SK-N-SH (cell line): ENCODE results near the gene KBTBD4. TPM values are rescaled to one million over a fixed set of nuclear protein-coding genes. Genes with fewer than 3 reads are reported as not detected.
"Not testable (repeated sequence)": the region's sequence is repeated elsewhere in the genome, so short reads cannot be mapped to it uniquely, and the experiment has no call there.

Source experiments
- CTCF ChIA-PET: fragments of 300-600, 350-600 bp; formaldehyde crosslinking; extraction: SDS; loops from one replicate; lab custom pipeline; 2021; lab: Yijun Ruan, JAX
- POLR2A ChIA-PET: fragments of 350-600 bp; sonication (Branson Sonifier 250); formaldehyde crosslinking; extraction: SDS; loops from one replicate; lab custom pipeline; 2020; ENCODE audit warnings: antibody characterized with exemption, inconsistent platforms; lab: Yijun Ruan, JAX
- DNase-seq: peaks from one replicate; pipeline ENCODE4 v3.0.0; 2012
- H2AFZ ChIP-seq: fragments of 200-600 bp; sonication (generic); 2 replicates; pipeline ENCODE4 v1.8.1; 2016; ENCODE audit warnings: antibody characterized with exemption, mild to moderate bottlenecking, low read depth
- H3F3A ChIP-seq: fragments of 200-600 bp; sonication (generic); replicated peaks from 2 replicates; pipeline ENCODE3; 2016; ENCODE audit warnings: antibody characterized with exemption, mild to moderate bottlenecking; ENCODE audit not compliant: insufficient read depth
- H3K27ac ChIP-seq, 2 experiments: fragments of 200-500 bp in 1 of 2; fragments of 200-600 bp in 1 of 2; sonication (Bioruptor generic) in 1 of 2; sonication (generic), shearing (Covaris generic) in 1 of 2; 2 replicates each; pipeline versions ENCODE4 v1.5.1 to v1.6.1; 2014 to 2016; ENCODE audit warnings: low read depth in 2 of 2, inconsistent platforms in 1 of 2, low read length in 1 of 2, mild to moderate bottlenecking in 1 of 2, mixed read lengths in 1 of 2
- H3K27me3 ChIP-seq: fragments of 200-600 bp; sonication (generic), shearing (Covaris generic); 2 replicates; pipeline ENCODE4 v1.6.1; 2016; ENCODE audit warnings: mixed run types; ENCODE audit not compliant: insufficient read depth
- H3K36me3 ChIP-seq, 2 experiments: fragments of 200-500 bp in 1 of 2; fragments of 200-600 bp in 1 of 2; sonication (Bioruptor generic) in 1 of 2; sonication (generic) in 1 of 2; replicated peaks in 1 of 2; 2 replicates each; pipeline versions ENCODE3 to v1.5.1; 2014 to 2016; ENCODE audit warnings: low read length in 1 of 2, mild to moderate bottlenecking in 1 of 2; ENCODE audit not compliant: insufficient read depth in 2 of 2, control insufficient read depth in 1 of 2
- H3K4me1 ChIP-seq, 2 experiments: fragments of 200-500 bp in 1 of 2; fragments of 200-600 bp in 1 of 2; sonication (Bioruptor generic) in 1 of 2; sonication (generic), shearing (Covaris generic) in 1 of 2; 2 replicates each; pipeline versions ENCODE4 v1.5.1 to v1.6.1; 2014 to 2016; ENCODE audit warnings: low read depth in 1 of 2, low read length in 1 of 2, mixed run types in 1 of 2; ENCODE audit not compliant: insufficient read depth in 2 of 2, control insufficient read depth in 1 of 2
- H3K4me2 ChIP-seq: fragments of 200-600 bp; sonication (generic), shearing (Covaris generic); 2 replicates; pipeline ENCODE4 v1.6.1; 2017; ENCODE audit warnings: mixed run types
- H3K4me3 ChIP-seq, 2 experiments: fragments of 200-500 bp in 1 of 2; fragments of 200-600 bp in 1 of 2; sonication (Bioruptor generic) in 1 of 2; sonication (generic), shearing (Covaris generic) in 1 of 2; 2 replicates each; pipeline versions ENCODE4 v1.5.1 to v1.8.1; 2014 to 2016; ENCODE audit warnings: low read depth in 2 of 2, inconsistent platforms in 1 of 2, low read length in 1 of 2, mild to moderate bottlenecking in 1 of 2, mixed read lengths in 1 of 2, moderate library complexity in 1 of 2
- H3K79me2 ChIP-seq: fragments of 200-600 bp; sonication (generic); 2 replicates; pipeline ENCODE4 v1.8.1; 2017; ENCODE audit warnings: mild to moderate bottlenecking; ENCODE audit not compliant: insufficient read depth
- H3K9ac ChIP-seq: fragments of 200-600 bp; sonication (generic); 2 replicates; pipeline ENCODE4 v1.6.1; 2017; ENCODE audit warnings: mixed run types
- H3K9me2 ChIP-seq: fragments of 200-600 bp; sonication (generic); 2 replicates; pipeline ENCODE4 v1.6.1; 2017; ENCODE audit warnings: mixed run types
- H3K9me3 ChIP-seq: fragments of 200-600 bp; sonication (generic); 2 replicates; pipeline ENCODE4 v1.6.1; 2017; ENCODE audit warnings: mixed run types, mild to moderate bottlenecking, moderate library complexity
- H4K20me1 ChIP-seq: fragments of 200-600 bp; sonication (generic); 2 replicates; pipeline ENCODE4 v1.6.1; 2017; ENCODE audit warnings: mild to moderate bottlenecking, mixed run types; ENCODE audit not compliant: insufficient read depth
- EZH2phosphoT487 ChIP-seq: fragments of 200-600 bp; sonication (generic); IDR thresholded peaks from 2 replicates; pipeline ENCODE4 v1.6.1; 2017; ENCODE audit warnings: low read depth, mixed run types, mild to moderate bottlenecking, antibody characterized with exemption, moderate library complexity, borderline replicate concordance
- FOXM1 ChIP-seq: IDR thresholded peaks from 2 replicates; pipeline ENCODE4 v1.4.0; 2012; ENCODE audit warnings: low read depth, mild to moderate bottlenecking
- GATA2 ChIP-seq: sonication (generic); formaldehyde crosslinking; IDR thresholded peaks from 2 replicates; pipeline ENCODE4 v1.5.0; 2020; ENCODE audit warnings: mild to moderate bottlenecking, missing genetic modification reagents
- MXI1 ChIP-seq: IDR thresholded peaks from 2 replicates; pipeline ENCODE4 v1.6.1; 2012; ENCODE audit warnings: mild to moderate bottlenecking, low read depth, low read length, improper control_type of control experiment
- NFIC ChIP-seq: IDR thresholded peaks from 2 replicates; pipeline ENCODE4 v1.4.0; 2012; ENCODE audit warnings: borderline replicate concordance
- NRF1 ChIP-seq: IDR thresholded peaks from 2 replicates; pipeline ENCODE4 v1.6.1; 2012; ENCODE audit warnings: low read depth, mild to moderate bottlenecking, low read length
- RAD21 ChIP-seq: IDR thresholded peaks from 2 replicates; pipeline ENCODE4 v1.6.1; 2012; ENCODE audit warnings: mild to moderate bottlenecking, low read length
- RFX5 ChIP-seq: IDR thresholded peaks from 2 replicates; pipeline ENCODE4 v1.6.1; 2012; ENCODE audit warnings: mild to moderate bottlenecking, improper control_type of control experiment, low read length
- SIN3A ChIP-seq: IDR thresholded peaks from 2 replicates; pipeline ENCODE4 v1.6.1; 2012; ENCODE audit warnings: low read depth, mild to moderate bottlenecking, low read length, moderate library complexity, borderline replicate concordance
- SMC3 ChIP-seq: IDR thresholded peaks from 2 replicates; pipeline ENCODE4 v1.6.1; 2012; ENCODE audit warnings: low read depth, low read length, improper control_type of control experiment
- TAF1 ChIP-seq: IDR thresholded peaks from 2 replicates; pipeline ENCODE4 v1.6.1; 2012; ENCODE audit warnings: low read depth, mild to moderate bottlenecking, low read length, moderate library complexity, borderline replicate concordance
- TCF12 ChIP-seq: IDR thresholded peaks from 2 replicates; pipeline ENCODE4 v1.4.0; 2012
- YY1 ChIP-seq: IDR thresholded peaks from 2 replicates; pipeline ENCODE4 v1.4.0; 2012; ENCODE audit warnings: low read depth, mild to moderate bottlenecking
- WGBS: methylation state at CpG from one replicate; pipeline ENCODE4 v1.1.6; 2017; ENCODE audit warnings: low lambda C conversion rate; 5-methylcytosine and 5-hydroxymethylcytosine counted together
- polyA plus RNA-seq, 3 experiments: library from polyadenylated mRNA; depleted of rRNA; stranded (reverse); fragments of >200 nt; gene quantifications; 2 replicates each; pipeline ENCODE4 v1.2.3, GENCODE V29; 2012
- TF ChIP-seq, protein P1 (sequence below): fragments of 200-600 bp; sonication (generic); IDR thresholded peaks from 2 replicates; pipeline ENCODE4 v1.6.1; 2017; ENCODE audit warnings: antibody characterized with exemption, mild to moderate bottlenecking, moderate library complexity

Gene KBTBD4
- polyA plus RNA-seq, 1 of the 3 experiments (the other 2 are of a cell fraction): 16.8 TPM

DNA sequence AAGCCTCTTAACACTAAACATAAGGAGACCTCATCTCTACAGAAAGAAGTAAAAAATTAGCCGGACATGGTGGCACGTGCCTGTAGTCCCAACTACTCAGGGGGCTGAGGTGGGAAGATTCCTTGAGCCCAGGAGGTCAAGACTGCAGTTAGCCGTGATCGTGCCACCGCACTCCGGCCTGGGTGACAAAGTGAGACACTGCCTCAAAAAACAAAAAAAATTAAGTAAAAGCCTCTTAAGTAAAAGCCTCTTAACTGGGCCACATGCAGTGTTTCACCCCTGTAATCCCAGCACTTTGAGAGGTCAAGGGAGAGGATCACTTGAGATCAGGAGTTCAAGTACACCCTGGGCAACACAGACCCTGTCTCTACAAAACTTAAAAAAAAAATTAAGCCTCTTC, 51.6 kb downstream of the KBTBD4 start:
- Histone ChIP-seq H3K9me2 (no peaks in the 10 kb centered on the region), H3K4me1 (peaks cover 18 to 34% of the 10 kb centered on the region in 2 experiments), H4K20me1 (peaks cover 97% of the 10 kb centered on the region), H3K36me3 (peaks cover 0 to 23% of the 10 kb centered on the region in 2 experiments), H3K27me3 (no peaks in the 10 kb centered on the region), H3K9ac (no peak overlapping the region), H3F3A (peaks cover 29% of the 10 kb centered on the region), H3K4me3 (no peak overlapping the region), H2AFZ (no peak overlapping the region), H3K79me2 (peaks cover 100% of the 10 kb centered on the region), H3K4me2 (no peak overlapping the region), H3K27ac (no peak overlapping the region), H3K9me3 (no peaks in the 10 kb centered on the region)
- CTCF ChIA-PET: no interaction called here
- TF ChIP-seq NRF1 (no peak), NFIC (no peak), RFX5 (no peak), RAD21 (no peak), EZH2phosphoT487 (no peak), FOXM1 (no peak), TAF1 (no peak), GATA2 (no peak), TCF12 (no peak)
- DNase-seq: no peak
- POLR2A ChIA-PET: no interaction called here
- 96% methylated on average over 6 of the region's 6 CpGs for WGBS

DNA sequence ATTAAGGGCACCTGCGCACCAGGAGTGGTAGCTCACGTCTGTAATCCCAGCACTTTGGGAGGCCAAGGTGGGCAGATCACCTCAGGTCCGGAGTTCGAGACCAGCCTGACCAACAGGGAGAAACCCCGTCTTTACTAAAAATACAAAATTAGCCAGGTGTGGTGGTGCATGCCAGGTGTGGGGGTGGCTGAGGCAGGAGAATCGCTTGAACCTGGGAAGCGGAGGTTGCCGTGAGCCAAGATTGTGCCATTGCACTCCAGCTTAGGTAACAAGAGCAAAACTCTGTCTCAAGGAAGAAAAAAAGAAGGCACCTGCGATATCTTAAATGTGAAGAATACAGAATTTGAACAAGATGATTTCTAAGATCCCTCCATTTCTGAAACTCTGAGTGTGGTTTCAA, 52.7 kb downstream of the KBTBD4 start:
- not testable (repeated sequence) for H3K9me3 ChIP-seq, H3K27me3 ChIP-seq, H3K9me2 ChIP-seq, DNase-seq, H2AFZ ChIP-seq, H3K4me3 ChIP-seq, H3K9ac ChIP-seq
- H3F3A ChIP-seq: peaks cover 29% of the 10 kb centered on the region
- H3K36me3 ChIP-seq: peaks cover 0 to 22% of the 10 kb centered on the region in 2 experiments
- peaks cover 97% of the 10 kb centered on the region for H4K20me1 ChIP-seq
- H3K4me2 ChIP-seq: 0 out of 2 replicates have a peak overlapping the region, but pooled peaks have one; percentile 58
- H3K79me2 ChIP-seq: peaks cover 100% of the 10 kb centered on the region
- 94% methylated on average over 9 of the region's 9 CpGs for WGBS
- H3K4me1 ChIP-seq: peaks cover 18 to 34% of the 10 kb centered on the region in 2 experiments
- POLR2A ChIA-PET: interaction anchor here (1.0 kb wide), 1 partner anchor 17 kb away, joined by 3 read pairs; no protein-coding TSS in a partner anchor
- peak overlapping the region in 1 of 2 experiments; percentile 92; a peak in 1 of 4 replicates for H3K27ac ChIP-seq
- CTCF ChIA-PET: interaction anchor here (0.6 kb wide), 1 partner anchor 47 kb away, joined by 3 read pairs; no protein-coding TSS in a partner anchor

DNA sequence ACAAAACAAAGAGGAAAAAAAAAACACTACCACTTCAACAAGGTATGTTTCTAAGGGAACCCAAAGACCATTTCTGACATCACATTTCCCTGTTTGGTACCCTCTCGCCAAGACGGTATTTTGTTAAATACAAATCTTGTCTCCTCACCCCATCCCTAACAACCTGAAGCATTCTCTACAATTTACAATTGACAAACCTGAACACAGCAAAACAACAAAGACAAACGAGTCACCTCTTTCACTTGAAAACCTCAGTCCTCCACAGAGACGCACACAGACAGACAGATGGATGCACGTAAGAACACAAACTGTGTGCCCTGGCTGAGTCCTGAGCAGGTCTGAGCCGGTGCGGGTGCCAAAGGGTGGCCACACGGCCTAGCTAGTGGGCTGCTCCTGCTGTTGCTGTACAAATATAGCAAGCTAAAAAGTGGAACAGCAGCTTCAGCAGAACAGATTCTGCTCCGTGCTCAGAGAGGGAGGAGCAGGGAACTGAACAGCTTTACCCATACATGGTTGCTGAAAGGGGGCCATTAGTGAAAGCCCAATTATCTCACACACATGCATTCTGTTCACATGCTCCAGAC, 54.4 kb downstream of the KBTBD4 start:
- peaks cover 18 to 45% of the 10 kb centered on the region in 2 experiments for H3K4me1 ChIP-seq
- H3K4me3 ChIP-seq: peak overlapping the region in 1 of 2 experiments; percentile 35; a peak in 2 of 4 replicates
- H3K36me3 ChIP-seq: peaks cover 0 to 21% of the 10 kb centered on the region in 2 experiments
- no peak overlapping the region for H2AFZ ChIP-seq
- H3K4me2 ChIP-seq: peak overlapping the region; percentile 58
- no peaks in the 10 kb centered on the region for H3K9me2 ChIP-seq
- H3F3A ChIP-seq: peaks cover 29% of the 10 kb centered on the region
- peak overlapping the region; percentile 26; the same call in 1 of the 2 replicates for H3K9ac ChIP-seq
- H4K20me1 ChIP-seq: peaks cover 96% of the 10 kb centered on the region
- peak; percentile 34 for DNase-seq
- CTCF ChIA-PET: interaction anchor here (1.1 to 1.8 kb wide), 4 partner anchors 10 to 29 kb away, joined by 3 to 5 read pairs (median 3); partner anchors contain the start of gene CELF1
- H3K27ac ChIP-seq: peak overlapping the region; percentile 51 to 92
- TF ChIP-seq MXI1: 0 out of 2 replicates have a peak, but pooled peaks have one; percentile 26
- no peak for TF ChIP-seq YY1
- TF ChIP-seq RAD21: no peak
- TF ChIP-seq, protein P1, sequence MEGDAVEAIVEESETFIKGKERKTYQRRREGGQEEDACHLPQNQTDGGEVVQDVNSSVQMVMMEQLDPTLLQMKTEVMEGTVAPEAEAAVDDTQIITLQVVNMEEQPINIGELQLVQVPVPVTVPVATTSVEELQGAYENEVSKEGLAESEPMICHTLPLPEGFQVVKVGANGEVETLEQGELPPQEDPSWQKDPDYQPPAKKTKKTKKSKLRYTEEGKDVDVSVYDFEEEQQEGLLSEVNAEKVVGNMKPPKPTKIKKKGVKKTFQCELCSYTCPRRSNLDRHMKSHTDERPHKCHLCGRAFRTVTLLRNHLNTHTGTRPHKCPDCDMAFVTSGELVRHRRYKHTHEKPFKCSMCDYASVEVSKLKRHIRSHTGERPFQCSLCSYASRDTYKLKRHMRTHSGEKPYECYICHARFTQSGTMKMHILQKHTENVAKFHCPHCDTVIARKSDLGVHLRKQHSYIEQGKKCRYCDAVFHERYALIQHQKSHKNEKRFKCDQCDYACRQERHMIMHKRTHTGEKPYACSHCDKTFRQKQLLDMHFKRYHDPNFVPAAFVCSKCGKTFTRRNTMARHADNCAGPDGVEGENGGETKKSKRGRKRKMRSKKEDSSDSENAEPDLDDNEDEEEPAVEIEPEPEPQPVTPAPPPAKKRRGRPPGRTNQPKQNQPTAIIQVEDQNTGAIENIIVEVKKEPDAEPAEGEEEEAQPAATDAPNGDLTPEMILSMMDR: no peak
- no peak for TF ChIP-seq SIN3A
- no peak for TF ChIP-seq SMC3
- TF ChIP-seq EZH2phosphoT487: no peak
- H3K79me2 ChIP-seq: peaks cover 100% of the 10 kb centered on the region
- H3K27me3 ChIP-seq: no peaks in the 10 kb centered on the region
- H3K9me3 ChIP-seq: no peaks in the 10 kb centered on the region
- POLR2A ChIA-PET: no interaction called here
- 58% methylated on average over 9 of the region's 9 CpGs for WGBS
